Lower leg skin (tissue), 3 donors: ENCODE measurements around the gene DLST.

Experiments used
- CTCF ChIP-seq, 3 donors: fragments of 450-650 bp; IDR thresholded peaks; one replicate each; pipeline ENCODE4 v1.5.1; 2016; ENCODE audit warnings: antibody characterized with exemption in 3 of 3, mild to moderate bottlenecking in 3 of 3, moderate library complexity in 2 of 3
- POLR2A ChIP-seq, 2 donors: fragments of 450-650 bp; IDR thresholded peaks; one replicate each; pipeline ENCODE4 v1.6.1; 2016 to 2017; ENCODE audit warnings: antibody characterized with exemption in 2 of 2, mild to moderate bottlenecking in 1 of 2, moderate library complexity in 1 of 2

- TF ChIP-seq CTCF (IDR thresholded peaks at IDR 0.05) (peak in 1 of 3 donors; percentile 38), POLR2A (IDR thresholded peaks at IDR 0.05) (no peak)
These were observed 32.4 kb downstream of the DLST start for GRCh38 chr14:74913986-74914573.
